Mesodermal cell (in vitro differentiated cells): ENCODE measurements around the gene RIOK2.

Experiments used
- H3K27ac ChIP-seq: 2 replicates; pipeline ENCODE4 v1.7.0; 2013; ENCODE audit warnings: mild to moderate bottlenecking, low read depth, low read length, moderate library complexity; ENCODE audit not compliant: severe bottlenecking
- H3K36me3 ChIP-seq: 2 replicates; pipeline ENCODE4 v1.7.1; 2013; ENCODE audit warnings: mild to moderate bottlenecking, low read length, moderate library complexity; ENCODE audit not compliant: control insufficient read depth, insufficient read depth
- H3K4me1 ChIP-seq: one replicate; pipeline ENCODE4 v1.7.1; 2013; ENCODE audit warnings: mild to moderate bottlenecking, low read length; ENCODE audit not compliant: insufficient read depth, control insufficient read depth, poor library complexity, severe bottlenecking
- H3K4me3 ChIP-seq: 2 replicates; pipeline ENCODE4 v1.7.0; 2013; ENCODE audit warnings: low read length, control low read depth, mild to moderate bottlenecking; ENCODE audit not compliant: insufficient read depth, poor library complexity, severe bottlenecking; ENCODE audit errors: extremely low read depth
- H3K9me3 ChIP-seq: 2 replicates; pipeline ENCODE4 v1.7.1; 2013; ENCODE audit warnings: mild to moderate bottlenecking, low read length, moderate library complexity; ENCODE audit not compliant: control insufficient read depth
- WGBS, 2 experiments: methylation state at CpG; one replicate each; pipeline ENCODE4 v1.1.5; 2013; ENCODE audit warnings: missing lambda C conversion rate in 2 of 2; ENCODE audit not compliant: insufficient coverage in 2 of 2; 5-methylcytosine and 5-hydroxymethylcytosine counted together

RIOK2 gene

GRCh38 chr5:97167435-97167834, 15.6 kb downstream of the RIOK2 start:
- Histone ChIP-seq H3K36me3 (peaks cover 67% of the 10 kb centered on the region), H3K27ac (no peak overlapping the region), H3K4me3 (no peak overlapping the region), H3K4me1 (no peaks in the 10 kb centered on the region), H3K9me3 (no peaks in the 10 kb centered on the region)
- 95 to 100% methylated on average over 6 of the region's 6 CpGs for WGBS, 2 experiments

- 83 to 100% methylated on average over 1 of the region's 1 CpG for WGBS, 2 experiments
- no peak overlapping the region for H3K4me3 ChIP-seq
- H3K36me3 ChIP-seq = peaks cover 64% of the 10 kb centered on the region
- no peaks in the 10 kb centered on the region for H3K9me3 ChIP-seq
- no peaks in the 10 kb centered on the region for H3K4me1 ChIP-seq
- no peak overlapping the region for H3K27ac ChIP-seq
These were observed 17.3 kb downstream of the RIOK2 start for GRCh38 chr5:97165726-97166125.

- Histone ChIP-seq H3K9me3 (no peaks in the 10 kb centered on the region), H3K4me1 (no peaks in the 10 kb centered on the region), H3K4me3 (no peak overlapping the region), H3K36me3 (peaks cover 66% of the 10 kb centered on the region), H3K27ac (no peak overlapping the region)
These were observed 18.2 kb downstream of the RIOK2 start for GRCh38 chr5:97164846-97165245.

- Histone ChIP-seq H3K4me3 (no peak overlapping the region), H3K27ac (no peak overlapping the region), H3K4me1 (no peaks in the 10 kb centered on the region), H3K36me3 (peaks cover 65% of the 10 kb centered on the region), H3K9me3 (no peaks in the 10 kb centered on the region)
- WGBS, 2 experiments = 100% methylated on average over 2 to 4 of the region's 5 CpGs
These were observed 19.2 kb downstream of the RIOK2 start for GRCh38 chr5:97163790-97164285.

GRCh38 chr5:97163360-97163764, 19.7 kb downstream of the RIOK2 start:
- Histone ChIP-seq H3K4me3 (no peak overlapping the region), H3K27ac (no peak overlapping the region), H3K4me1 (no peaks in the 10 kb centered on the region), H3K36me3 (peaks cover 64% of the 10 kb centered on the region), H3K9me3 (peaks cover under 1% of the 10 kb centered on the region)

- H3K36me3 ChIP-seq = peaks cover 55% of the 10 kb centered on the region
- H3K27ac ChIP-seq = no peak overlapping the region
- H3K4me3 ChIP-seq = no peak overlapping the region
- WGBS, 2 experiments = 30% methylated on average over 2 of the region's 4 CpGs; no CpG with 5 or more reads in 1 of the 2 experiments
- peaks cover 8% of the 10 kb centered on the region for H3K9me3 ChIP-seq
- no peaks in the 10 kb centered on the region for H3K4me1 ChIP-seq
These were observed 21.0 kb downstream of the RIOK2 start for GRCh38 chr5:97162045-97162444.

GRCh38 chr5:97157689-97158088, 25.4 kb downstream of the RIOK2 start:
- Histone ChIP-seq H3K9me3 (peaks cover 8% of the 10 kb centered on the region), H3K4me1 (no peaks in the 10 kb centered on the region), H3K4me3 (no peak overlapping the region), H3K36me3 (peaks cover 29% of the 10 kb centered on the region), H3K27ac (no peak overlapping the region)
- no CpG with 5 or more reads among the region's 2 CpGs for WGBS, 2 experiments

GRCh38 chr5:97151370-97151769, 31.7 kb downstream of the RIOK2 start:
- Histone ChIP-seq H3K27ac (no peak overlapping the region), H3K4me3 (no peak overlapping the region)
- 94 to 100% methylated on average over 1 to 2 of the region's 3 CpGs for WGBS, 2 experiments

GRCh38 chr5:97150401-97150800, 32.6 kb downstream of the RIOK2 start:
- Histone ChIP-seq H3K4me1 (no peaks in the 10 kb centered on the region), H3K9me3 (no peaks in the 10 kb centered on the region), H3K27ac (no peak overlapping the region), H3K4me3 (no peak overlapping the region), H3K36me3 (no peaks in the 10 kb centered on the region)
- WGBS, 2 experiments = 86% methylated on average over 1 of the region's 1 CpG; no CpG with 5 or more reads in 1 of the 2 experiments

More at GRCh38 chr5:97151370-97151769, 31.7 kb downstream of the RIOK2 start:
- Histone ChIP-seq H3K36me3 (no peaks in the 10 kb centered on the region), H3K4me1 (no peaks in the 10 kb centered on the region), H3K9me3 (no peaks in the 10 kb centered on the region)

GRCh38 chr5:97149709-97150108, 33.3 kb downstream of the RIOK2 start:
- WGBS, 2 experiments = no CpG with 5 or more reads among the region's 2 CpGs
- H3K4me3 ChIP-seq = no peak overlapping the region
- no peaks in the 10 kb centered on the region for H3K9me3 ChIP-seq
- no peaks in the 10 kb centered on the region for H3K36me3 ChIP-seq
- no peaks in the 10 kb centered on the region for H3K4me1 ChIP-seq
- no peak overlapping the region for H3K27ac ChIP-seq

- no peaks in the 10 kb centered on the region for H3K36me3 ChIP-seq
These were observed 34.8 kb downstream of the RIOK2 start for GRCh38 chr5:97148288-97148687.

More at GRCh38 chr5:97148288-97148687, 34.8 kb downstream of the RIOK2 start:
- H3K9me3 ChIP-seq = no peaks in the 10 kb centered on the region
- no peaks in the 10 kb centered on the region for H3K4me1 ChIP-seq
- no peak overlapping the region for H3K4me3 ChIP-seq
- WGBS, 2 experiments = 56 to 77% methylated on average over 2 to 3 of the region's 3 CpGs
- no peak overlapping the region for H3K27ac ChIP-seq
